Uterus (tissue), 4 donors: ENCODE data around the gene SORCS3. TPM values are rescaled to one million over a fixed set of nuclear protein-coding genes. Genes with fewer than 3 reads are reported as not detected.

Source experiments
- DNase-seq, 2 donors: peaks; one replicate each; pipeline ENCODE4 v3.0.0-alpha.2; 2019 to 2020
- H3K27ac ChIP-seq, 2 donors: fragments of 200-600 bp; sonication (generic); 1 replicate in 1 of 2; 2 replicates in 1 of 2; pipeline ENCODE4 v1.5.1; 2016 to 2018
- H3K27me3 ChIP-seq, 2 donors: fragments of 200-600 bp; sonication (generic); one replicate each; pipeline ENCODE4 v1.5.1; 2018 to 2019; ENCODE audit warnings: control low read depth in 1 of 2
- H3K36me3 ChIP-seq, 2 donors: fragments of 200-600 bp; sonication (generic); one replicate each; pipeline ENCODE4 v1.5.1; 2019; ENCODE audit warnings: control low read depth in 1 of 2
- H3K4me1 ChIP-seq, 2 donors: fragments of 200-600 bp; sonication (generic); one replicate each; pipeline ENCODE4 v1.5.1; 2018 to 2019; ENCODE audit warnings: control low read depth in 1 of 2
- H3K4me3 ChIP-seq, 2 donors: fragments of 200-600 bp; sonication (generic); 1 replicate in 1 of 2; 2 replicates in 1 of 2; pipeline ENCODE4 v1.5.1; 2018 to 2019; ENCODE audit warnings: mild to moderate bottlenecking in 1 of 2
- H3K9me3 ChIP-seq, 2 donors: fragments of 200-600 bp; sonication (generic); one replicate each; pipeline ENCODE4 v1.5.1; 2019; ENCODE audit warnings: control low read depth in 1 of 2
- POLR2A ChIP-seq, 2 donors: fragments of 450-650 bp; IDR thresholded peaks; one replicate each; pipeline ENCODE4 v1.6.1; 2016; ENCODE audit warnings: antibody characterized with exemption in 2 of 2, mild to moderate bottlenecking in 1 of 2, moderate library complexity in 1 of 2
- intact Hi-C: fragments of 100-400 bp; cut with DNase I; formaldehyde crosslinking; loops from one replicate; pipeline ENCODE4 v1.15.1; 2023; ENCODE audit warnings: low total_unique reads
- total RNA-seq, 4 donors: library from RNA; depleted of rRNA in 3 of 4; stranded (reverse); fragments of >200 nt in 3 of 4; gene quantifications; one replicate each; pipeline versions ENCODE4 v1.1.0 to v1.2.4, GENCODE V29; 2014 to 2023
- TF ChIP-seq, protein P1 (sequence below), 4 experiments: fragments of 200-600 bp in 2 of 4; fragments of 450-650 bp in 2 of 4; sonication (generic) in 2 of 4; IDR thresholded peaks; one replicate each; pipeline ENCODE4 v1.5.1; 2016 to 2019; ENCODE audit warnings: antibody characterized with exemption in 4 of 4, mild to moderate bottlenecking in 2 of 4, moderate library complexity in 1 of 4
- donor health status: DM: yes; HTN: yes; CAD: no.

SORCS3 gene
- total RNA-seq, 4 donors from 2014 or later: 0.77 to 2.4 TPM; not detected in 2

DNA sequence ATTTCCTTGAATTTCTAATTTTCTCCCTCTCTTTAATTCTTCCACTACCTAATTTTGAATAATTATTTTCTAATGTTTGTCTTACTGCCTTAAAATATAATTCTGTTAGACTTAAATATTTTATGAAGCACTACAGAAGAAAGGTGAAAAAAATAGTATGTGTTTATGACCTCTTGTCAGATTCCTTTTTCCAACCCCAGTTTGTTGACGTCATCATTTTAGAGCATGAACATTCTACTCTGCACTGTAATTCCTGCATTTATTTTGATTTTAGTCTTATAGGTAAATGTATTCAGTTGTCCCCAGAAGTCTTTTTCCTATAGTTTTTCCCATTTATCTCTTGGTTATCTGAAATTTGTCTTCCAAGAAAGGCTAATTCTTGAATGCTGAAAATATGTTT, 468.1 kb downstream of the SORCS3 start:
- TF ChIP-seq, protein P1, sequence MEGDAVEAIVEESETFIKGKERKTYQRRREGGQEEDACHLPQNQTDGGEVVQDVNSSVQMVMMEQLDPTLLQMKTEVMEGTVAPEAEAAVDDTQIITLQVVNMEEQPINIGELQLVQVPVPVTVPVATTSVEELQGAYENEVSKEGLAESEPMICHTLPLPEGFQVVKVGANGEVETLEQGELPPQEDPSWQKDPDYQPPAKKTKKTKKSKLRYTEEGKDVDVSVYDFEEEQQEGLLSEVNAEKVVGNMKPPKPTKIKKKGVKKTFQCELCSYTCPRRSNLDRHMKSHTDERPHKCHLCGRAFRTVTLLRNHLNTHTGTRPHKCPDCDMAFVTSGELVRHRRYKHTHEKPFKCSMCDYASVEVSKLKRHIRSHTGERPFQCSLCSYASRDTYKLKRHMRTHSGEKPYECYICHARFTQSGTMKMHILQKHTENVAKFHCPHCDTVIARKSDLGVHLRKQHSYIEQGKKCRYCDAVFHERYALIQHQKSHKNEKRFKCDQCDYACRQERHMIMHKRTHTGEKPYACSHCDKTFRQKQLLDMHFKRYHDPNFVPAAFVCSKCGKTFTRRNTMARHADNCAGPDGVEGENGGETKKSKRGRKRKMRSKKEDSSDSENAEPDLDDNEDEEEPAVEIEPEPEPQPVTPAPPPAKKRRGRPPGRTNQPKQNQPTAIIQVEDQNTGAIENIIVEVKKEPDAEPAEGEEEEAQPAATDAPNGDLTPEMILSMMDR (IDR thresholded peaks at IDR 0.05): no peak
- TF ChIP-seq POLR2A (IDR thresholded peaks at IDR 0.05): no peak
- no peak overlapping the region for H3K4me3 ChIP-seq

DNA sequence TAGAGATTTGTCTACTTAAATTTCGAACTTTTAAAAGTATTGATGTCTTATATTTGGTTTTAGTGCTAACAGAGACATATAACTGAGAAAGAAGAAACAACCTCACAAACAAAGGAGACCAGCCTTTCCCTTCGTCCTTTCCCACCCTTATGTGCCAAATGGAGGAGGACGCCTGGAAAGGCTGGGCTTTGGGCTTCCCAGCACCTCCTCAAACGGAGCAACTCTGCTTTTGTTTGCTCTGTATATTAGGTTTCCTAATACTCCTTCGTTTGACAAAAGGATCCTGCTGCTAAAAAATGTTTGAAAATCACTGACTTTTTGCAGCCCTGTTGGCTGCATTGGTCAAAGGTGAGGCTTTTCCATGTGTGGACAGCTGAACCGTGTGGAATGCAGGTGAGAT, 471.8 kb downstream of the SORCS3 start:
- TF ChIP-seq, protein P1 (IDR thresholded peaks at IDR 0.05): no peak
- no peak for TF ChIP-seq POLR2A (IDR thresholded peaks at IDR 0.05)
- intact Hi-C loops: no loop called here
- H3K27me3 ChIP-seq: no peaks in the 10 kb centered on the region

More for the DNA sequence above, 468.1 kb downstream of the SORCS3 start:
- H3K27me3 ChIP-seq: no peaks in the 10 kb centered on the region
- H3K27ac ChIP-seq: no peak overlapping the region
- intact Hi-C loops: no loop called here
- DNase-seq: no peak
- no peaks in the 10 kb centered on the region for H3K36me3 ChIP-seq
- H3K4me1 ChIP-seq: no peaks in the 10 kb centered on the region
- no peaks in the 10 kb centered on the region for H3K9me3 ChIP-seq

DNA sequence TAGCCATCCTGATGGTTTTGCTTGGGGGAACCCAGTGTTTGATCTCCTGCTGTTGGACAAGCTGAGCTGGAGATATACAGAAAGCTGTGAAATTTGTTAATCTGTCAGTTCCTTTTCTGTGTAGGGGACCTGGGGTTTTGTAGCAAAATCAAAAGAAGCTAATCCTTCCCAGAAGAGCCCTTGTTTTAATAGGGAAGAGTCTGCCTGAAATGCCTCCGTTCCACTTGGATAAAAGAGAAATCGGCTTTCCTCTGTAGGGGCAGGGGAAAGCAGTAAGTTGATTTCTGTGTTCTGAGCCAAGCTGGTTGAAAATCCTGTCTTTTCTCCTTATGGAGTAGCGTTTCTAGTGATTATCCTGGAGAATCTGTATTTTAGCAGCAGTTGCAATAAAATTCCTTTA, 472.6 kb downstream of the SORCS3 start:
- H3K27me3 ChIP-seq: no peaks in the 10 kb centered on the region
- TF ChIP-seq, protein P1 (IDR thresholded peaks at IDR 0.05): no peak
- TF ChIP-seq POLR2A (IDR thresholded peaks at IDR 0.05): no peak
- no peaks in the 10 kb centered on the region for H3K9me3 ChIP-seq
- no peaks in the 10 kb centered on the region for H3K4me1 ChIP-seq
- no peak for DNase-seq
- no peak overlapping the region for H3K4me3 ChIP-seq
- intact Hi-C loops: no loop called here
- H3K27ac ChIP-seq: no peak overlapping the region
- H3K36me3 ChIP-seq: no peaks in the 10 kb centered on the region

More for the DNA sequence above, 471.8 kb downstream of the SORCS3 start:
- no peaks in the 10 kb centered on the region for H3K4me1 ChIP-seq
- DNase-seq: no peak
- H3K27ac ChIP-seq: no peak overlapping the region
- H3K36me3 ChIP-seq: no peaks in the 10 kb centered on the region
- no peak overlapping the region for H3K4me3 ChIP-seq
- no peaks in the 10 kb centered on the region for H3K9me3 ChIP-seq

DNA sequence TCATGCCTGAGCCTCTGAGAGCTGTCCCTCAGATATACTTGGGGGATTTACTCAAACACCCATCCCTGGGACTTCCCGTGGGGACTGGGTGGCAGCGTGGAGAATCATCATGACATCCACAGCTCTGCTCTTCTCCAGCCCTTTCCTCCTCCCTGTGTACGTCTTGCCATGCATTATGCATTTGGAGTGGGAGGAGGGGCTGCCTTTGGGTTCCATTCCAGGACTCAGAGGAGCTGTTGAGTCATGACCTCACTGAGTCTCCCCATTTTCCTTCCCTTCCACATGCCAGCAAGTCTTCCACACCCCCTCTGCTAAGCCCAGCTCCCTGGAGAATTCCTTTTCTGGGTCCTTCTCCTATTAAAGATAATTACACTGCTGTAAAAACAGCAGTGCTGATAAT, 480.7 kb downstream of the SORCS3 start:
- no peak for DNase-seq
- Histone ChIP-seq H3K36me3 (no peaks in the 10 kb centered on the region), H3K27me3 (no peaks in the 10 kb centered on the region), H3K4me1 (no peaks in the 10 kb centered on the region), H3K4me3 (no peak overlapping the region), H3K9me3 (no peaks in the 10 kb centered on the region), H3K27ac (no peak overlapping the region)
- intact Hi-C loops: no loop called here
- TF ChIP-seq, protein P1 (IDR thresholded peaks at IDR 0.05): no peak
- no peak for TF ChIP-seq POLR2A (IDR thresholded peaks at IDR 0.05)

DNA sequence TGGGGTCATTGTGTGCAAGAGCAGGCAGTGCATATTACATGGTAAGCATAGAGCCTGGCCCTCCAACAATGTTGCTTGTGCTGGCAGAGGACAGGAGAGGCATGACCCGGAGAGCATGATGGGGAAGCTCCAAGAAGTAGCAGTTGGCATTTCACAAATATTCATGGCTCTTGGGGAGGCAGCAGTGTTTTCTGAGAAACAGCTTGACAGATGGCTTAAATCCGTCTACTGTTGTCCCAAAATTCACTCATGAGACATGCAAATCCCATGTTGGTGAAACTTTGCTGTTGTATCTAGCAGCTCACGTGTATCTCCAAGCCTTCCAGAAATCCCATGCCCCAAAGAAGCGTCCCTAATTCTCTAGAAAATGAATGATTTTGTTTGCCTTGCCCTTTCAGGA, 487.0 kb downstream of the SORCS3 start:
- TF ChIP-seq, protein P1 (IDR thresholded peaks at IDR 0.05): no peak
- TF ChIP-seq POLR2A (IDR thresholded peaks at IDR 0.05): no peak
- no peaks in the 10 kb centered on the region for H3K9me3 ChIP-seq
- intact Hi-C loops: no loop called here
- H3K4me3 ChIP-seq: no peak overlapping the region
- no peaks in the 10 kb centered on the region for H3K4me1 ChIP-seq
- DNase-seq: no peak
- no peaks in the 10 kb centered on the region for H3K36me3 ChIP-seq
- no peak overlapping the region for H3K27ac ChIP-seq
- H3K27me3 ChIP-seq: no peaks in the 10 kb centered on the region
